Smooth muscle cell (in vitro differentiated cells): ENCODE data around the gene TCF4. TPM values are rescaled to one million over a fixed set of nuclear protein-coding genes. Genes with fewer than 3 reads are reported as not detected.

Source experiments
- DNase-seq: peaks from one replicate; lab custom pipeline; 2025; ENCODE audit not compliant: unreplicated experiment; lab: John Stamatoyannopoulos, UW
- H2AFZ ChIP-seq: fragments of 200-600 bp; sonication (generic); 2 replicates; pipeline ENCODE4 v1.6.0; 2016; ENCODE audit warnings: antibody characterized with exemption, low read depth, mild to moderate bottlenecking
- H3F3A ChIP-seq: fragments of 200-600 bp; sonication (generic); 2 replicates; pipeline ENCODE4 v1.6.0; 2017; ENCODE audit warnings: antibody characterized with exemption, low read depth
- H3K27ac ChIP-seq: fragments of 200-600 bp; sonication (generic); 2 replicates; pipeline ENCODE4 v1.5.1; 2016; ENCODE audit warnings: low read depth, mild to moderate bottlenecking
- H3K27me3 ChIP-seq: fragments of 200-600 bp; sonication (generic); 2 replicates; pipeline ENCODE4 v1.6.1; 2016; ENCODE audit warnings: low read depth, mild to moderate bottlenecking
- H3K36me3 ChIP-seq: fragments of 200-600 bp; sonication (generic); 2 replicates; pipeline ENCODE4 v1.5.1; 2016; ENCODE audit warnings: low read depth
- H3K4me1 ChIP-seq: fragments of 200-600 bp; sonication (generic); 2 replicates; pipeline ENCODE4 v1.5.1; 2016; ENCODE audit warnings: low read depth
- H3K4me2 ChIP-seq: fragments of 200-600 bp; sonication (generic); 2 replicates; pipeline ENCODE4 v1.6.0; 2016; ENCODE audit warnings: mild to moderate bottlenecking
- H3K4me3 ChIP-seq: fragments of 200-600 bp; sonication (generic); 2 replicates; pipeline ENCODE4 v1.5.1; 2016; ENCODE audit warnings: mild to moderate bottlenecking
- H3K79me2 ChIP-seq: fragments of 200-600 bp; sonication (generic); 2 replicates; pipeline ENCODE4 v1.6.0; 2016; ENCODE audit warnings: low read depth, mild to moderate bottlenecking
- H3K9ac ChIP-seq: fragments of 200-600 bp; sonication (generic); 2 replicates; pipeline ENCODE4 v1.6.0; 2016; ENCODE audit warnings: low read depth
- H3K9me3 ChIP-seq: fragments of 200-600 bp; sonication (generic); replicated peaks from 2 replicates; pipeline ENCODE4 v1.5.1; 2016; ENCODE audit warnings: low read depth
- H4K20me1 ChIP-seq: fragments of 200-600 bp; sonication (generic); 2 replicates; pipeline ENCODE4 v1.6.0; 2016; ENCODE audit warnings: low read depth
- WGBS: methylation state at CpG from one replicate; pipeline ENCODE4 v1.1.7; 2016; ENCODE audit warnings: low lambda C conversion rate; 5-methylcytosine and 5-hydroxymethylcytosine counted together
- polyA plus RNA-seq: library from polyadenylated mRNA; unstranded; fragments of >200 nt; fragmentation: Nextera tagmentation; extraction: Ambion mirVana; gene quantifications from 2 replicates; pipeline ENCODE4 v1.2.1, GENCODE V29; 2016
- total RNA-seq: library from RNA; depleted of rRNA; stranded (reverse); fragments of >200 nt; gene quantifications from 2 replicates; pipeline ENCODE4 v1.2.3, GENCODE V29; 2014
- TF ChIP-seq, protein P1 (sequence below): fragments of 200-600 bp; sonication (generic); IDR thresholded peaks from 2 replicates; pipeline ENCODE4 v1.5.1; 2017; ENCODE audit warnings: borderline replicate concordance, mild to moderate bottlenecking, antibody characterized with exemption; ENCODE audit not compliant: insufficient read depth, poor library complexity, severe bottlenecking

TCF4 gene
- total and polyA plus RNA-seq, 2 experiments from 2014 or later, result 105 to 120 TPM

DNA sequence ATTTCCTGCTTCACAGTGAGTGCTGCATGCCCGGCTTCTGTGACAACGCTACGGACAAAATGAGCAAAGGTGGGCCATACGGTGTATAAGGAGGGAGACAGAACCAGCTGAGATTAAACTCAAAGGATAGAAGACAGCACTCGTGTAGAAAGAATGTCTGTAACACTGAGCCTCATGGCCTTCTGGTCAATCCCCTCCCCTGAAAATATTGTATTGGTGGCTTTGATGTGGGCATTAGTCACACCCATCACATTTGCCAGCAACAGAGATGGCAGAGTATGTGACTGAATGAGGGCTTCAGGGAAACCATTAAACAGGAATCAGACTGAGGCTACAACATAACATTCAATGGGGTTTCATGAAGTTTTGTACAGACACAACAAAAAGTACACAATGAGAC lies 341.0 kb downstream of the TCF4 start:
- 47% methylated on average over 5 of the region's 5 CpGs for WGBS
- DNase-seq, result no peak

DNA sequence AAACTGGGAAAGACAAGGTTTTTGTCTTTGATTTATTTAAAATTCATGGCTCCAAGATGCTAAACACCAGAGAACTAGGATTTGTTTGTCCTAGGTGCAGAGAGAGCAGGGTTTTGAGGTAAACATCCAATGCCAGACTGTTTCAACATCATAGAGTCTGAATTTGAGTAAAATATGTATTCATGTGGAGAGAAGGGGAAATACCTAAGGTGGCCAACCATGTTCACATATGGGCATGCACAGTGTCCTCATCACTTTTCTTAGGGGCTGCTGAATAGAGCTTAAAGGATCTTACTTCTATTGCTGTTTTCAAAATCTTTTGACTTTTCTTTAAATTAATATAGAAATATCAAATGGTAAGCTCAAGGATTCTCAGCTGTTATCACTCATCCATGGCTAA lies 341.7 kb downstream of the TCF4 start:
- Histone ChIP-seq H4K20me1 (no peaks in the 10 kb centered on the region), H3K4me1 (no peaks in the 10 kb centered on the region), H3K79me2 (peaks cover 8% of the 10 kb centered on the region), H2AFZ (no peak overlapping the region), H3K36me3 (peaks cover 3% of the 10 kb centered on the region), H3K9ac (no peak overlapping the region), H3K27ac (peak overlapping the region; percentile 48), H3F3A (no peaks in the 10 kb centered on the region), H3K4me3 (no peak overlapping the region), H3K27me3 (no peaks in the 10 kb centered on the region), H3K9me3 (no peaks in the 10 kb centered on the region), H3K4me2 (no peak overlapping the region)
- TF ChIP-seq, protein P1, sequence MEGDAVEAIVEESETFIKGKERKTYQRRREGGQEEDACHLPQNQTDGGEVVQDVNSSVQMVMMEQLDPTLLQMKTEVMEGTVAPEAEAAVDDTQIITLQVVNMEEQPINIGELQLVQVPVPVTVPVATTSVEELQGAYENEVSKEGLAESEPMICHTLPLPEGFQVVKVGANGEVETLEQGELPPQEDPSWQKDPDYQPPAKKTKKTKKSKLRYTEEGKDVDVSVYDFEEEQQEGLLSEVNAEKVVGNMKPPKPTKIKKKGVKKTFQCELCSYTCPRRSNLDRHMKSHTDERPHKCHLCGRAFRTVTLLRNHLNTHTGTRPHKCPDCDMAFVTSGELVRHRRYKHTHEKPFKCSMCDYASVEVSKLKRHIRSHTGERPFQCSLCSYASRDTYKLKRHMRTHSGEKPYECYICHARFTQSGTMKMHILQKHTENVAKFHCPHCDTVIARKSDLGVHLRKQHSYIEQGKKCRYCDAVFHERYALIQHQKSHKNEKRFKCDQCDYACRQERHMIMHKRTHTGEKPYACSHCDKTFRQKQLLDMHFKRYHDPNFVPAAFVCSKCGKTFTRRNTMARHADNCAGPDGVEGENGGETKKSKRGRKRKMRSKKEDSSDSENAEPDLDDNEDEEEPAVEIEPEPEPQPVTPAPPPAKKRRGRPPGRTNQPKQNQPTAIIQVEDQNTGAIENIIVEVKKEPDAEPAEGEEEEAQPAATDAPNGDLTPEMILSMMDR, result no peak
- DNase-seq, result no peak

More for the DNA sequence above, 341.0 kb downstream of the TCF4 start:
- TF ChIP-seq, protein P1, result no peak
- no peaks in the 10 kb centered on the region for H4K20me1 ChIP-seq
- H3K9me3 ChIP-seq, result no peaks in the 10 kb centered on the region
- H3K79me2 ChIP-seq, result peaks cover 7% of the 10 kb centered on the region
- H2AFZ ChIP-seq, result no peak overlapping the region
- no peaks in the 10 kb centered on the region for H3F3A ChIP-seq
- H3K9ac ChIP-seq, result no peak overlapping the region
- H3K36me3 ChIP-seq, result no peaks in the 10 kb centered on the region
- H3K27ac ChIP-seq, result peak overlapping the region; percentile 48
- H3K4me1 ChIP-seq, result no peaks in the 10 kb centered on the region
- no peak overlapping the region for H3K4me3 ChIP-seq
- no peaks in the 10 kb centered on the region for H3K27me3 ChIP-seq
- no peak overlapping the region for H3K4me2 ChIP-seq

GRCh38 chr18:55245211-55245614 lies 342.8 kb downstream of the TCF4 start:
- H3K79me2 ChIP-seq, result peaks cover 8% of the 10 kb centered on the region
- H3K27me3 ChIP-seq, result no peaks in the 10 kb centered on the region
- WGBS, result 84% methylated on average over 4 of the region's 4 CpGs
- TF ChIP-seq, protein P1, result no peak
- H3F3A ChIP-seq, result no peaks in the 10 kb centered on the region
- H3K9ac ChIP-seq, result no peak overlapping the region
- H3K27ac ChIP-seq, result no peak overlapping the region
- DNase-seq, result no peak
- H3K36me3 ChIP-seq, result peaks cover 4% of the 10 kb centered on the region
- no peaks in the 10 kb centered on the region for H3K9me3 ChIP-seq
- H3K4me2 ChIP-seq, result no peak overlapping the region
- H4K20me1 ChIP-seq, result no peaks in the 10 kb centered on the region
- no peak overlapping the region for H2AFZ ChIP-seq
- no peaks in the 10 kb centered on the region for H3K4me1 ChIP-seq
- H3K4me3 ChIP-seq, result no peak overlapping the region

- H4K20me1 ChIP-seq, result no peaks in the 10 kb centered on the region
- no peak for DNase-seq
- no peaks in the 10 kb centered on the region for H3K27me3 ChIP-seq
- no peak overlapping the region for H3K4me3 ChIP-seq
- H3K79me2 ChIP-seq, result peaks cover 5% of the 10 kb centered on the region
- no peak overlapping the region for H3K4me2 ChIP-seq
- no peak overlapping the region for H2AFZ ChIP-seq
- peak overlapping the region; percentile 27 for H3K27ac ChIP-seq
- H3K9ac ChIP-seq, result no peak overlapping the region
- TF ChIP-seq, protein P1, result no peak
- WGBS, result 93% methylated on average over 5 of the region's 5 CpGs
- H3K4me1 ChIP-seq, result no peaks in the 10 kb centered on the region
- H3K9me3 ChIP-seq, result no peaks in the 10 kb centered on the region
- peaks cover 4% of the 10 kb centered on the region for H3K36me3 ChIP-seq
- H3F3A ChIP-seq, result no peaks in the 10 kb centered on the region
These were observed 343.4 kb downstream of the TCF4 start for GRCh38 chr18:55244546-55244945.
